K562 treated with DMSO at 1 percent for 48 hours (cell line): ENCODE results near the gene TMSB15C. TPM values are rescaled to one million over a fixed set of nuclear protein-coding genes. Genes with fewer than 3 reads are reported as not detected.

Source experiments
- total RNA-seq: library from RNA; unstranded; fragments of 300-600 nt; gene quantifications from 2 replicates; pipeline ENCODE4 v1.2.3, GENCODE V29; 2022; ENCODE audit warnings: low replicate concordance; ENCODE audit errors: extremely low read depth

Gene TMSB15C
- not detected in 2 replicates for total RNA-seq

DNA sequence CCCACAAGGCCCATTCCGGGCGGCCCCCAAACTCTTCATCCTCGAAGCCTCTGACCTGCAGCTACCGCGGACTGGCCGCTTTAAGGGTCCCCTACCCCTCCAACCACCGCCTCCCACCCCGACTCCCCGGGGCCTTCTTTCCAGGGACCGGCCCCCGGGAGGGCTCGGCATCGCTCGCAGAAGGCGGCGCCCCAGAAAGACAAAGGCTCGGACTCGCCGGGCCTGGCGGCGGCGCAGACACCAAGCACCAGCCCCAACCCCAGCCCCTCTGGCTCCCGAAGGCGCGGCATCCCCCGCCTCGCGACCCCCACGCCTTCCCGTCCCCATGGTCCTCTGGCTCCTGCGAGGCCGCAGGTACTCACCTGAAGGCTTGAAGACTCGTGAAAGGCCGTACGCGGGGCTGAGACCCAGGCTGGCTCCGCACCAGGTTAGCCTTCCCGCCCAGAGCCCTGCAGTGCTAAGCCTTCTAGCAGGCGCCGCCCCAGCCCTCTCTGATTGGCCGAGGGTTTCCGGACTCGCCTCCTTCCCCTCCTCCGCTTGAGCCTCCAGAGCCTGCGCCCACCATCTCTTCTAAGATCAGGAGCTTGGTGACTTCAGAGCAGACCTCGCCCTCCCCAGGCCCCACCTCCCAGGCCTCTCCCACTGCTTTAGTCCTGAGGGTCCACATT is at the start of gene TMSB15C:
Gene TMSB15C (minus strand): TSS at position 459 of the 668 bp plus-strand sequence.

DNA sequence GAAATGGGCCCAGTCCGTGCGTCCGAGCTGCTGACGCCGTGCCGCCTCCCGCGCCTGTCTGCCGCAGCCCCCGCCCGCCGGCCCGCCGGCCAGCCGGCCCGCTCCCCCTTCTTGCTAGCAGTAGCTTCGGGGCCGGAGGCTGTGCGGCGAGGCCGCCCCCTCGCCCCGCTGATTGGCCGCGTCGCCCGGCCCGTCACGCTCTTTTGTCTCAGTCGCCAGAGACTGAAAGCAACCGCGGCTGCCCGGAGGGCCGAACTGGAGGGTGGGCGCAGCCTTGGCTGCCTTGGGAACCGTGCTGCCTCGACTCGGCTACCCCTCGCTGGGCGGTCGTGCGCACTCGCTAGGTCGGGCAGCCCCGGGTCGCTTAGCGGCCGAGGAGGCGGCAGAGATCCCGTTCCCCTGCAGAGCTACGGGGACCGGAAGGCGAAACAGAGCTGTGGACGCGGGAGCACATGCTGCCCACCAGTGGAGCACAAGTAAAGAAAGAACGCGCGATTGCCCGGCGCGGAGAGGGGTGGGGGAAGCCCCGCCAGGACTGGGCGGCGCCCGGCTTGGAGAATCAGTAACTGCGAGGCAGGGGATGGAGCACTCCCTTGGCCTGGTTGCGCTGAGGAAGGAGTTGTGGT is 36.4 kb upstream of the TMSB15C start, which contains the start of gene ZCCHC18:
Gene ZCCHC18 (plus strand): TSS at position 198 of the 626 bp plus-strand sequence. CDS start 1,589 bp downstream, outside the sequence.

DNA sequence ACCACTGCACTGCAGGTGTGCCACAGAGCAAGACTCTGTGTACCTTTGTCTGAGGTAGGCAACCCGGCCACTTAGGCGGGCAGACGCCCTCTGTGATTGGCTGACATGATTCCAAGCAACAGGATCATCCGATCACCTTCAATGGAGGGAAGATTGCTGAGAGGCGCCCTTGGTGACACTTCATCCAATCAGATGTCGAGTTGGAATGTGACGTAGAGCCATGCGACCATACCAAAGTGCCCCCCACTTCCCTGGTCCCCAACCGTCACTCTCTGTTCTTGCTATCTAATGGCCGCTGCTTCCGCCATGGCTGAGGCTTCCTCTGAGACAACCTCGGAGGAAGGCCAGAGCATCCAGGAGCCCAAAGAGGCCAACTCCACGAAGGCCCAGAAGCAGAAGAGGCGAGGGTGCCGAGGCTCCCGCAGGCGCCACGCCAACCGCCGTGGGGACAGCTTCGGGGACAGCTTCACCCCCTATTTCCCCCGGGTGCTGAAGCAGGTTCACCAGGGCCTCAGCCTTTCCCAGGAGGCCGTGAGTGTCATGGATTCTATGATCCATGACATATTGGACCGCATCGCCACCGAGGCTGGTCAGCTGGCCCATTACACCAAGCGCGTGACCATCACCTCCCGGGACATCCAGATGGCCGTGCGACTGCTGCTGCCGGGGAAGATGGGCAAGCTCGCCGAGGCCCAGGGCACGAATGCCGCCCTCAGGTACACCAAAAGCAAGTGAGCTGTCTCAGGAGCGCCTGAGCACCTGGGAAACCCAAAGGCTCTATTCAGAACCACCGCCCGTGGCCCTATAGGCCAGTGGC is 36.1 kb downstream of the TMSB15C start, which contains the start of gene H2BW2:
Gene H2BW2 (plus strand): TSS at position 268 of the 817 bp plus-strand sequence. CDS start 39 bp downstream, at position 307.

Other genes with a start within 250 kb of the TMSB15C start
- gene RAB9B, start 244.0 kb downstream of the TMSB15C start, total RNA-seq, result not detected in 2 replicates
- gene TMSB15B, start 113.6 kb downstream of the TMSB15C start, total RNA-seq, result not detected in 2 replicates
- gene H2BW1, start 62.5 kb downstream of the TMSB15C start, total RNA-seq, result not detected in 2 replicates
- not detected in 2 replicates for gene H2BW2, start 36.3 kb downstream of the TMSB15C start, total RNA-seq
- not detected in 2 replicates for gene ZCCHC18, start 36.3 kb upstream of the TMSB15C start, total RNA-seq
- not detected in 2 replicates for gene SLC25A53, start 80.8 kb upstream of the TMSB15C start, total RNA-seq
- gene FAM199X, start 90.2 kb upstream of the TMSB15C start, total RNA-seq, result not detected in 2 replicates
- not detected in 2 replicates for gene ESX1, start 178.7 kb upstream of the TMSB15C start, total RNA-seq